Natural killer cell (primary cell): Measurements from ENCODE around the gene DPH3. TPM values are rescaled to one million over a fixed set of nuclear protein-coding genes. Genes with fewer than 3 reads are reported as not detected.

Experiments
- ATAC-seq, 3 donors: fragments of 150-1000 bp in 2 of 3; fragments of 200-7000 bp in 1 of 3; cut with Tn5 transposase; 1 replicate in 1 of 3; 2 replicates in 2 of 3; pipeline ENCODE4 v1.10.0; 2021; ENCODE audit warnings: mild to moderate bottlenecking in 2 of 3, moderate library complexity in 2 of 3
- DNase-seq, 2 donors: peaks; one replicate each; pipeline versions ENCODE4 v3.0.0 to v3.0.0-alpha.2; 2013 to 2021; ENCODE audit warnings: mixed read lengths in 1 of 2
- H3K27ac ChIP-seq: one replicate; pipeline ENCODE4 v1.5.1; 2013; ENCODE audit warnings: mild to moderate bottlenecking, low read length
- H3K27me3 ChIP-seq: one replicate; pipeline ENCODE4 v1.6.1; 2013; ENCODE audit warnings: low read length; ENCODE audit not compliant: control insufficient read depth, insufficient read depth
- H3K36me3 ChIP-seq: one replicate; pipeline ENCODE4 v1.6.1; 2013; ENCODE audit warnings: low read length; ENCODE audit not compliant: control insufficient read depth, insufficient read depth
- H3K4me1 ChIP-seq: one replicate; pipeline ENCODE4 v1.6.1; 2013; ENCODE audit warnings: low read length; ENCODE audit not compliant: control insufficient read depth, insufficient read depth
- H3K4me3 ChIP-seq: one replicate; pipeline ENCODE4 v1.5.1; 2013; ENCODE audit warnings: low read length
- H3K9me3 ChIP-seq: one replicate; pipeline ENCODE4 v1.6.1; 2013; ENCODE audit warnings: low read length; ENCODE audit not compliant: control insufficient read depth, insufficient read depth
- H3K27ac Mint-ChIP-seq, 2 donors: one replicate each; pipeline ENCODE4 v1.8.0; 2022; ENCODE audit warnings: mild to moderate bottlenecking in 2 of 2, mixed read lengths in 2 of 2, moderate library complexity in 1 of 2
- H3K27me3 Mint-ChIP-seq, 2 donors: one replicate each; pipeline ENCODE4 v1.8.0; 2022; ENCODE audit warnings: low read depth in 2 of 2, mixed read lengths in 2 of 2
- H3K36me3 Mint-ChIP-seq: one replicate; pipeline ENCODE4 v1.8.0; 2022; ENCODE audit warnings: mixed read lengths
- H3K4me1 Mint-ChIP-seq, 2 donors: one replicate each; pipeline ENCODE4 v1.8.0; 2022; ENCODE audit warnings: mixed read lengths in 2 of 2
- H3K4me3 Mint-ChIP-seq: one replicate; pipeline ENCODE4 v1.8.0; 2022; ENCODE audit warnings: mild to moderate bottlenecking, moderate library complexity, mixed read lengths
- H3K9me3 Mint-ChIP-seq, 2 donors: one replicate each; pipeline ENCODE4 v1.8.0; 2022; ENCODE audit warnings: mixed read lengths in 2 of 2
- CTCF ChIP-seq: fragments of 200-600 bp; IDR thresholded peaks from one replicate; pipeline ENCODE4 v1.8.0; 2022; ENCODE audit warnings: antibody characterized with exemption
- WGBS: methylation state at CpG from one replicate; pipeline ENCODE4 v1.1.7; 2013; ENCODE audit warnings: missing lambda C conversion rate; ENCODE audit not compliant: insufficient coverage; 5-methylcytosine and 5-hydroxymethylcytosine counted together
- intact Hi-C: fragments of 100-400 bp; cut with micrococcal nuclease; formaldehyde crosslinking; loops from one replicate; pipeline ENCODE4 v1.14.2; 2022
- total RNA-seq, 4 donors: library from RNA; stranded (reverse); fragments of 120-200 nt in 1 of 4; gene quantifications; one replicate each; pipeline versions ENCODE4 v1.2.3 to v1.2.4, GENCODE V29; 2013 to 2022

The DPH3 gene
- total RNA-seq, 3 donors from 2014 or later (not counting 1 experiment from before 2014, with no cell fraction given), result 20.4 to 27.3 (median 22.8) TPM

- Mint-ChIP-seq H3K27ac (peak overlapping the region; percentile 87 to 90), H3K36me3 (no peaks in the 10 kb centered on the region), H3K4me3 (peak overlapping the region; percentile 4), H3K4me1 (peaks cover 49% of the 10 kb centered on the region in 2 donors), H3K27me3 (no peaks in the 10 kb centered on the region), H3K9me3 (no peaks in the 10 kb centered on the region)
- Histone ChIP-seq H3K9me3 (no peaks in the 10 kb centered on the region), H3K27me3 (no peaks in the 10 kb centered on the region), H3K4me3 (no peak overlapping the region), H3K27ac (no peak overlapping the region), H3K4me1 (peaks cover 38% of the 10 kb centered on the region), H3K36me3 (peaks cover 2% of the 10 kb centered on the region)
- 100% methylated on average over 1 of the region's 1 CpG for WGBS
- intact Hi-C loops, result loop anchor here (10.0 kb wide), 1 partner anchor 560 kb away; no protein-coding TSS in a partner anchor
- no peak for TF ChIP-seq CTCF
- ATAC-seq (no peak), DNase-seq (no peak)
Observed at GRCh38 chr3:16284633-16285032, 19.9 kb upstream of the DPH3 start.

- Histone ChIP-seq H3K4me1 (peaks cover 3% of the 10 kb centered on the region), H3K27me3 (no peaks in the 10 kb centered on the region), H3K9me3 (no peaks in the 10 kb centered on the region), H3K4me3 (no peak overlapping the region), H3K36me3 (peaks cover 5% of the 10 kb centered on the region), H3K27ac (no peak overlapping the region)
- Mint-ChIP-seq H3K4me1 (peaks cover 10% of the 10 kb centered on the region in 2 donors), H3K9me3 (no peaks in the 10 kb centered on the region), H3K27me3 (no peaks in the 10 kb centered on the region), H3K4me3 (no peak overlapping the region), H3K27ac (no peak overlapping the region), H3K36me3 (no peaks in the 10 kb centered on the region)
- TF ChIP-seq CTCF, result no peak
- DNase-seq, result no peak
- ATAC-seq, result no peak
- intact Hi-C loops, result loop anchor here (10.0 kb wide), 1 partner anchor 564 kb away; no protein-coding TSS in a partner anchor
- WGBS, result 80% methylated on average over 1 of the region's 2 CpGs
Observed at GRCh38 chr3:16280671-16281070, 15.9 kb upstream of the DPH3 start.

- no peaks in the 10 kb centered on the region for H3K9me3 Mint-ChIP-seq
- H3K36me3 ChIP-seq, result peaks cover 5% of the 10 kb centered on the region
Observed at GRCh38 chr3:16279010-16279801, 14.5 kb upstream of the DPH3 start.

More at GRCh38 chr3:16279010-16279801, 14.5 kb upstream of the DPH3 start:
- Mint-ChIP-seq H3K27ac (no peak overlapping the region), H3K4me3 (no peak overlapping the region), H3K27me3 (no peaks in the 10 kb centered on the region), H3K4me1 (no peaks in the 10 kb centered on the region), H3K36me3 (no peaks in the 10 kb centered on the region)
- ATAC-seq, result no peak
- no peak for TF ChIP-seq CTCF
- WGBS, result 99% methylated on average over 3 of the region's 3 CpGs
- intact Hi-C loops, result no loop called here
- no peak overlapping the region for H3K4me3 ChIP-seq
- DNase-seq, result no peak
- H3K4me1 ChIP-seq, result no peaks in the 10 kb centered on the region
- H3K27me3 ChIP-seq, result no peaks in the 10 kb centered on the region
- no peak overlapping the region for H3K27ac ChIP-seq
- no peaks in the 10 kb centered on the region for H3K9me3 ChIP-seq
